Trophoblast cell (in vitro differentiated cells and primary cell): Measurements from ENCODE around the gene BLOC1S3.

ENCODE experiments used
- DNase-seq, 2 donors: peaks; one replicate each; pipeline ENCODE4 v3.0.0-alpha.2; 2016
- H2AFZ ChIP-seq: 2 replicates; pipeline ENCODE4 v1.6.1; 2013; ENCODE audit warnings: low read length, moderate library complexity, mild to moderate bottlenecking; ENCODE audit not compliant: insufficient read depth, poor library complexity
- H2AK5ac ChIP-seq: 2 replicates; pipeline ENCODE4 v1.6.1; 2013; ENCODE audit warnings: mild to moderate bottlenecking, low read length
- H2BK120ac ChIP-seq: 2 replicates; pipeline ENCODE4 v1.6.1; 2013; ENCODE audit warnings: low read length, mild to moderate bottlenecking, moderate library complexity; ENCODE audit not compliant: insufficient read depth, poor library complexity
- H2BK12ac ChIP-seq: 2 replicates; pipeline ENCODE4 v1.6.1; 2013; ENCODE audit warnings: mild to moderate bottlenecking, low read length, moderate library complexity
- H2BK5ac ChIP-seq: 2 replicates; pipeline ENCODE4 v1.6.1; 2013; ENCODE audit warnings: low read length, low read depth, moderate library complexity, mild to moderate bottlenecking; ENCODE audit not compliant: poor library complexity
- H3K14ac ChIP-seq: 2 replicates; pipeline ENCODE4 v1.6.1; 2013; ENCODE audit warnings: mild to moderate bottlenecking, low read length
- H3K18ac ChIP-seq: 2 replicates; pipeline ENCODE4 v1.6.1; 2013; ENCODE audit warnings: mild to moderate bottlenecking, low read length
- H3K23ac ChIP-seq: 2 replicates; pipeline ENCODE4 v1.6.1; 2013; ENCODE audit warnings: low read length
- H3K27ac ChIP-seq: 2 replicates; pipeline ENCODE4 v1.5.1; 2013; ENCODE audit warnings: low read depth, mild to moderate bottlenecking, inconsistent platforms, low read length, moderate library complexity
- H3K27me3 ChIP-seq: 2 replicates; pipeline ENCODE4 v1.6.1; 2013; ENCODE audit warnings: inconsistent platforms, mild to moderate bottlenecking, low read length, moderate library complexity; ENCODE audit not compliant: insufficient read depth
- H3K36me3 ChIP-seq, 2 experiments: 1 replicate in 1 of 2; 2 replicates in 1 of 2; pipeline ENCODE4 v1.6.1; 2013; ENCODE audit warnings: low read length in 2 of 2, mild to moderate bottlenecking in 2 of 2, moderate library complexity in 1 of 2; ENCODE audit not compliant: insufficient read depth in 2 of 2, control insufficient read depth in 1 of 2
- H3K4ac ChIP-seq: 2 replicates; pipeline ENCODE4 v1.6.1; 2013; ENCODE audit warnings: low read depth, mild to moderate bottlenecking, low read length, moderate library complexity
- H3K4me1 ChIP-seq, 2 experiments: 1 replicate in 1 of 2; 2 replicates in 1 of 2; pipeline ENCODE4 v1.6.1; 2013; ENCODE audit warnings: low read length in 2 of 2, mild to moderate bottlenecking in 2 of 2, moderate library complexity in 1 of 2; ENCODE audit not compliant: insufficient read depth in 2 of 2, control insufficient read depth in 1 of 2
- H3K4me2 ChIP-seq: 2 replicates; pipeline ENCODE4 v1.6.1; 2013; ENCODE audit warnings: inconsistent platforms, mild to moderate bottlenecking, low read length, moderate library complexity
- H3K4me3 ChIP-seq: 2 replicates; pipeline ENCODE4 v1.5.1; 2013; ENCODE audit warnings: mild to moderate bottlenecking, low read depth, low read length, inconsistent platforms
- H3K79me1 ChIP-seq: one replicate; pipeline ENCODE4 v1.6.1; 2013; ENCODE audit warnings: low read length
- H3K79me2 ChIP-seq: 2 replicates; pipeline ENCODE4 v1.6.1; 2013; ENCODE audit warnings: low read length, mild to moderate bottlenecking; ENCODE audit not compliant: control insufficient read depth, insufficient read depth, poor library complexity
- H3K9ac ChIP-seq: 2 replicates; pipeline ENCODE4 v1.6.1; 2013; ENCODE audit warnings: mild to moderate bottlenecking, low read length
- H3K9me3 ChIP-seq: 2 replicates; pipeline ENCODE4 v1.6.1; 2013; ENCODE audit warnings: low read depth, mild to moderate bottlenecking, control low read depth, inconsistent platforms, low read length; ENCODE audit not compliant: insufficient read depth
- H4K12ac ChIP-seq: 2 replicates; pipeline ENCODE4 v1.6.1; 2013; ENCODE audit warnings: low read depth, mild to moderate bottlenecking, low read length, moderate library complexity
- H4K8ac ChIP-seq: 2 replicates; pipeline ENCODE4 v1.6.1; 2013; ENCODE audit warnings: low read depth, mild to moderate bottlenecking, low read length, moderate library complexity
- H4K91ac ChIP-seq: one replicate; pipeline ENCODE4 v1.6.1; 2013; ENCODE audit warnings: low read depth, mild to moderate bottlenecking, low read length, moderate library complexity
- WGBS: extraction: QIAGEN DNeasy Blood & Tissue Kit; methylation state at CpG from one replicate; pipeline ENCODE4 v1.1.7; 2013; ENCODE audit warnings: missing lambda C conversion rate; ENCODE audit not compliant: insufficient read length, insufficient coverage; ENCODE audit errors: extremely low coverage; 5-methylcytosine and 5-hydroxymethylcytosine counted together

BLOC1S3 gene

DNA sequence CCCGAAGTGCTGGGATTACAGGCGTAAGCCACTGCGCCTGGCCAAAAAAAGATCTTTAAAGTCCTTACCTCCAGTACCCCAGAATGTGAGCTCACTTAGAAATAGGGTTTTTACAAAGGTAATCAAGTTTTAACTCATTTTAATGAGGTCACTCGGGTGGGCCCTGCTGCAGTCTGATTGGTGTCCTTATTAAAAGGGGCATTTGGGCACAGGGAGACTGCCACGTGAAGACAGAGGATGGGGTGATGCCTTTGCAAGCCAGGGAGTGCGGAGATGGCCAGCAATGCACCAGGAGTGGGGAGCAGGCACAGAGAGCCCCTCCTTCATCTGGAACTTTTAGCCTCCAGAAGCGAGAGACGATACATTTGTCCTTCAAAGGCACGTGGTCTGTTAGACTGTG lies 29.5 kb upstream of the BLOC1S3 start:
- no peak overlapping the region for H3K4me2 ChIP-seq
- H3K4ac ChIP-seq: no peak overlapping the region
- WGBS: no CpG with 5 or more reads among the region's 9 CpGs

DNA sequence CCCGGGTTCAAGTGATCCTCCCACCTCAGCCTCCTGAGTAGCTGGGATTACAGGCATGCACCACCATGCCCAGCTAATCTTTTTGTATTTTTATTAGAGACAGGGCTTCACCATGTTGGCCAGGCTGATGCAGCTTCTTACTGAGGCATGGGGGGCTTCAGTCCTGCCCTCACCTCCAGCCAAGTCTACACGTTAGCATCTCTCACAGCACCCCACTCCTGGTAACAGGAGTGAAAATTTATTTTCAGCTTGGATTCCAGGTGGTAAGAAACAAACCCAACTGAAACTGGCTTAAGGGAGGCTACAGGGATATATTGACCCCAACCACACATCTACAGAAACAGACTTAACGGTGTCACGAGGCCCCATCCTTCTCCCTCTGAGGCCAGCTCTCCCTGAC lies 28.4 kb upstream of the BLOC1S3 start:
- Histone ChIP-seq H2AFZ (no peak overlapping the region), H3K4ac (no peak overlapping the region), H4K8ac (no peak overlapping the region), H3K79me2 (no peaks in the 10 kb centered on the region), H3K79me1 (no peaks in the 10 kb centered on the region), H3K27ac (no peak overlapping the region), H3K36me3 (peaks cover 17 to 19% of the 10 kb centered on the region in 2 experiments), H2AK5ac (no peak overlapping the region), H3K4me3 (no peak overlapping the region), H3K9me3 (peaks cover 17% of the 10 kb centered on the region), H3K9ac (no peak overlapping the region), H3K27me3 (peaks cover 22% of the 10 kb centered on the region), H2BK12ac (no peak overlapping the region), H3K23ac (no peak overlapping the region), H3K4me1 (peaks cover 2 to 5% of the 10 kb centered on the region in 2 experiments), H3K14ac (no peak overlapping the region), H2BK5ac (no peak overlapping the region), H3K18ac (no peak overlapping the region), H4K12ac (no peak overlapping the region), H4K91ac (no peak overlapping the region), H3K4me2 (no peak overlapping the region), H2BK120ac (no peak overlapping the region)
- WGBS: no CpG with 5 or more reads among the region's 4 CpGs
- DNase-seq: no peak

More for the DNA sequence above, 29.5 kb upstream of the BLOC1S3 start:
- Histone ChIP-seq H3K27ac (no peak overlapping the region), H2BK5ac (no peak overlapping the region), H4K8ac (no peak overlapping the region), H3K9me3 (peaks cover 17% of the 10 kb centered on the region), H2BK12ac (no peak overlapping the region), H2AFZ (no peak overlapping the region), H4K91ac (no peak overlapping the region), H3K27me3 (peaks cover 22% of the 10 kb centered on the region), H2AK5ac (no peak overlapping the region), H3K9ac (no peak overlapping the region), H3K79me2 (no peaks in the 10 kb centered on the region), H3K4me3 (no peak overlapping the region), H3K4me1 (peaks cover 2 to 5% of the 10 kb centered on the region in 2 experiments), H2BK120ac (no peak overlapping the region), H3K18ac (no peak overlapping the region), H3K36me3 (peaks cover 25 to 26% of the 10 kb centered on the region in 2 experiments), H3K14ac (no peak overlapping the region), H3K79me1 (no peaks in the 10 kb centered on the region), H4K12ac (no peak overlapping the region), H3K23ac (no peak overlapping the region)
- no peak for DNase-seq

GRCh38 chr19:45150751-45151281 lies 27.8 kb upstream of the BLOC1S3 start:
- Histone ChIP-seq H3K4me1 (peaks cover 2 to 5% of the 10 kb centered on the region in 2 experiments), H4K91ac (no peak overlapping the region), H3K79me2 (no peaks in the 10 kb centered on the region), H2BK120ac (no peak overlapping the region), H3K4me3 (no peak overlapping the region), H4K8ac (no peak overlapping the region), H3K36me3 (peaks cover 12 to 14% of the 10 kb centered on the region in 2 experiments), H2AFZ (no peak overlapping the region), H3K27ac (no peak overlapping the region), H3K79me1 (no peaks in the 10 kb centered on the region), H3K23ac (no peak overlapping the region), H2BK12ac (no peak overlapping the region), H4K12ac (no peak overlapping the region), H3K4ac (no peak overlapping the region), H3K14ac (no peak overlapping the region), H3K9ac (no peak overlapping the region), H3K27me3 (peaks cover 22% of the 10 kb centered on the region), H3K9me3 (peaks cover 17% of the 10 kb centered on the region), H2BK5ac (no peak overlapping the region), H3K4me2 (no peak overlapping the region), H2AK5ac (no peak overlapping the region), H3K18ac (no peak overlapping the region)
- no CpG with 5 or more reads among the region's 4 CpGs for WGBS
- DNase-seq: no peak

- peaks cover 2 to 5% of the 10 kb centered on the region in 2 experiments for H3K4me1 ChIP-seq
- H4K12ac ChIP-seq: no peak overlapping the region
- no peak overlapping the region for H2BK120ac ChIP-seq
- no peak overlapping the region for H3K23ac ChIP-seq
- no peak overlapping the region for H3K4me2 ChIP-seq
- no peak overlapping the region for H4K91ac ChIP-seq
- no peak overlapping the region for H4K8ac ChIP-seq
- H3K36me3 ChIP-seq: peaks cover 9% of the 10 kb centered on the region in 2 experiments
- peaks cover 22% of the 10 kb centered on the region for H3K27me3 ChIP-seq
- no peak overlapping the region for H3K9ac ChIP-seq
- H3K27ac ChIP-seq: no peak overlapping the region
- no peaks in the 10 kb centered on the region for H3K79me2 ChIP-seq
- no peak overlapping the region for H2BK5ac ChIP-seq
- peaks cover 17% of the 10 kb centered on the region for H3K9me3 ChIP-seq
- no peak for DNase-seq
- no peaks in the 10 kb centered on the region for H3K79me1 ChIP-seq
- no CpG with 5 or more reads among the region's 7 CpGs for WGBS
- H3K4ac ChIP-seq: no peak overlapping the region
- H2AK5ac ChIP-seq: no peak overlapping the region
- no peak overlapping the region for H2AFZ ChIP-seq
- no peak overlapping the region for H3K4me3 ChIP-seq
- H3K14ac ChIP-seq: no peak overlapping the region
- H3K18ac ChIP-seq: no peak overlapping the region
- no peak overlapping the region for H2BK12ac ChIP-seq
These were observed 27.3 kb upstream of the BLOC1S3 start for GRCh38 chr19:45151320-45151719.
